ENCODE measurements around the gene NOTCH4.
A peak's percentile ranks its signal among the peaks of the same experiment; 100 is the strongest.

NOTCH4 gene

DNA sequence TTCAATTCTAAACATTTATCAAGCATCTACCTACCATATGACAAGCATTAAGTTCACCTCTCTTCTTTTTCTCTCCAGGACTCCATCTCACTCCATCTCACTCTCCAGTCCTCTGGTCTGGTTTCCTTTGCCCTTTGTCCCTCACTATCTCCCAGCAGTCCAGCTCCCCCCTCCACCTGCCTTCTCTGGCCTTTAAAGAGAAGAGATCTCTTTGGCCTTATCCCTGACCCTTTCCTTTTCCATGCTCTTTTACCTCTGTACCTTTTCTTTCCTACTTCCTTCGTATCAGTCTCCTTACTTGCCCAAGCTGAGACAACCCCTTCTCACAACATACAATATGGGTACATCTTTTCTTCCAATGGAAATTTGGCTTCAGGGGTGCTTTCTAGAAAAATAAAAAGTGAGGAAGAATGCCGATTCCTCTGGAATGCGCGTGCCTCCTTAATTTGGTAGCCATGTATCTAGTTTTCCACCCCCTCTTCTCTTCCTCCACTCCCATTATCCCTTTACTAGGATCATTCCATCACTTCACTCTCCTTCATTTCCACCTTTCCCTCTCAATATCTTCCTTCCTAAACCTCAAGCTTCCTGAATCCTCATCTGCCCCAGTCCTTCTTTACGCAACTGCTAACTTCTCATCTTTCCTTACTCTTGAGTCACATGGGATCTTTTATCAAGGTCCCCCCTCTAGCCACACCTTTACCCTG, 47.2 kb downstream of the NOTCH4 start:
- no peak for FAIRE-seq
- DNase-seq (ENCODE audit: insufficient read length) = no peak
- no peak for TF ChIP-seq POLR2A (IDR thresholded peaks at IDR 0.05; ENCODE audit: low read depth, low read length)
- no peak for TF ChIP-seq POLR2AphosphoS5 (IDR thresholded peaks at IDR 0.05; ENCODE audit: low read depth, low read length)

DNA sequence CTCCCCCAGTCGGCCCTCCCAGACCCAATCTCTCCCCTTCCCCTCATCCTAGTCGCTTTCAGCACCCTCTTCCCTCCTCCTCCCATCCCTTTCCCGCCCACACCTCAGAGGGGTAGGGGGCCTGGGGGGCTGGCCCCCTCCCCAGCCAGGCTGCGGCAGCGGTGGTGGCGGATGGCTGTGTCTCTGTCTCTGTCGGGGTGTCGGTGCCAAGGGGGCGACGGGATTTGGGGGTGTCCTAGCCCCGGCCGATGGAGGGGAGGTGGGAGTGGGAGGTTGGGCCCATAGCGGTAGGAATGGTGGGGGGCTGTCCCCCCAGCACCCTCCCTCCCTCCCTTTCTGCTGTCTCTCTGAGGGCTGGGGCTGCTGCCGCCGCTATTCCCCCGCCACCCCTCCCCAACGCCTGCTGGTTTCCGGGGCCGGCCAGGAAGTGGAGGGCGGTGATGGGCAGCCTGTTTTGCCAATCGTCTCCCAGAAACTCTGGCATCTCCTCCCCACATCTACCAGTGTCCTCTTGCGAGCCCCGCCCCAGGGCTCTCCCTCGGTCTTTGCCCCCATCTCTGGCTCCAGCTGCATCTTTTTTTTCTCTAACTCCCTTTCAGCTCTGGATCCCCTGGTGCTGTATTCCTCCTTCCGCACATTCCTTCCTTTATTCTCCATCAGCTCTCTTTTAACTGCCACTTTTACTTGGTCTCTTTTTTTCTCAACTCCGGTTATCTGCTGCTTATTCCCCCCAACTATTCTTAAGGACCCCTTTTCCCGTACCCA, 48.0 kb downstream of the NOTCH4 start, which contains the start of gene AGPAT1:
TSS of gene AGPAT1 (minus strand) at position 374 of the 765 bp plus-strand sequence. CDS start 4,588 bp downstream, outside the sequence.
- FAIRE-seq (peak; percentile 50), DNase-seq (ENCODE audit: insufficient read length) (peak; percentile 97)
- peak; percentile 69 for TF ChIP-seq POLR2AphosphoS5 (IDR thresholded peaks at IDR 0.05; ENCODE audit: low read depth, low read length)
- TF ChIP-seq POLR2A (IDR thresholded peaks at IDR 0.05; ENCODE audit: low read depth, low read length) = peak; percentile 72
- no peak; the same call in 1 of the 2 replicates for TF ChIP-seq TAF1 (IDR thresholded peaks at IDR 0.05; ENCODE audit: borderline replicate concordance, low read depth, low read length)

DNA sequence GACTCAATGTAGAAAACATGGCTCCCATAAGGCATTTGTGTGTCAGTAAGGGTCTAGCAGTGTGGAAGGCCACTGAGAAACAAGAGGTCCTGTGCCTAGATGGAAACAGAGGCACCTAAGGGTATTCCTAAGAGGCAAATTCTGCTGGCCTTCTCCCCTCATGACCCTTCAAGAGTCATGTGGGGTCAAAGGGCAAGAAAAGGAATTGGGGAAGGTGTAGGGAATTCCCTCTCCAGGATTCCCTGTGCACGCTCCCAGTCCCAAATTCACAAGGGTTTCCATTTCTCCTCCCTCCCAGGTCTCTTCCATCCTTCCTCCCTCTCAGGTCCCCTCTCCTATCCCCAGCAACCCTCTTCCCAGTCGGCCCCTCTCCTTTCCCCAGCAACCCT, 48.6 kb downstream of the NOTCH4 start:
- no peak for DNase-seq (ENCODE audit: insufficient read length)
- no peak for TF ChIP-seq POLR2AphosphoS5 (IDR thresholded peaks at IDR 0.05; ENCODE audit: low read depth, low read length)
- no peak for TF ChIP-seq TAF1 (IDR thresholded peaks at IDR 0.05; ENCODE audit: borderline replicate concordance, low read depth, low read length)
- TF ChIP-seq POLR2A (IDR thresholded peaks at IDR 0.05; ENCODE audit: low read depth, low read length) = no peak
- FAIRE-seq = no peak

DNA sequence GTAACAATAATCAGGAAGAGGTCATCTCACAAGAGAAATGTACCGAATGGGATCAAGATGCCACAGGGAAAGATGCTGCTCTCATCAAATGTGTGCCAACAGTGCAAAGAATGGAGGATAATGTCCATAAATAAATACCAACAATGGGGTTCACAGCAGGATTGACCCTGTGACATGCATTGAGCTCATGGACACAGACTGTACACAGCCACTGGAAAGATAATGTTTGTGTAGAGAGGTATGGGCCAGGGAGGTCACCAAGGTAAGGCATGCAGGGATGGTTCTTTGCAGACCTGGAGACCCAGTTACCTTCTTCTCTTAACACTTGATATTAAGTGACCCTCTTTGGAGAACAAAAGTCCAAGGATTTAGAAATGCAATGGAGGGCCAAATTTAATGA, 49.5 kb downstream of the NOTCH4 start:
- TF ChIP-seq POLR2A (IDR thresholded peaks at IDR 0.05; ENCODE audit: low read depth, low read length) (no peak), TAF1 (IDR thresholded peaks at IDR 0.05; ENCODE audit: borderline replicate concordance, low read depth, low read length) (no peak), POLR2AphosphoS5 (IDR thresholded peaks at IDR 0.05; ENCODE audit: low read depth, low read length) (no peak)

DNA sequence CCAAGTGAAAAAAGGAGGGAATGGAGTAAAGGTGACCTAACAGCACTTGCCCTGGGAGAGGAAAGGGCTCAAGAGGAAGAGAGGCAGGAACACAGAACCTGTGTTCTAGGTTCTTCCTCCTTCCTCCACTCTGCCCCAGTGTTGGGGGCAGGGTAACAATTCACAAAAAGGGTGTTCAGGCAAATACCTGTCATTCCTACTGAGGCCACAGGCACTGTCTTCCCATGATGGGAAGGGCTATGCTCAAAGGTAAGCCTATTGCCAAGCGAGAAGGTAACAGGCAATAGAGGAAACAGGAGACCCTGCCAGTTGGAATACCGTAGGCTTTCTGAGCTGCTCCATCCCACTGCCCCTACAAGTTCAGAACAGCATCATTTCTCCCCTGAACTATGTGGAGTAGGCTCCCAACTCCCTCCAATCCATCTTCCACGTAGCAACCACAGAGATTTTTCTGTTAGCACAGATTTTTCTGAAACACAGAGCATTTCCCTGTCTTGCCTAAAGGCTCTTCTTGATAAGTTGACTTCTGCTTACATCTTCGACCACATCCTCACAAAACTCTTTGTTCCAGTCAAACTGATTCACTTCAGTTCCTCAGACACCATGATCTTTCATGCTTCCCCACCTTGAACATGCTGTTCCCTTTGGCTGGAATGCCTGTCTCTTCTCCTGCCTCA, 50.7 kb downstream of the NOTCH4 start:
- no peak for DNase-seq (ENCODE audit: insufficient read length)
- no peak for FAIRE-seq
- TF ChIP-seq POLR2AphosphoS5 (IDR thresholded peaks at IDR 0.05; ENCODE audit: low read depth, low read length) = no peak
- no peak for TF ChIP-seq POLR2A (IDR thresholded peaks at IDR 0.05; ENCODE audit: low read depth, low read length)
- TF ChIP-seq TAF1 (IDR thresholded peaks at IDR 0.05; ENCODE audit: borderline replicate concordance, low read depth, low read length) = no peak

More for the DNA sequence above, 49.5 kb downstream of the NOTCH4 start:
- no peak for FAIRE-seq
- no peak for DNase-seq (ENCODE audit: insufficient read length)

DNA sequence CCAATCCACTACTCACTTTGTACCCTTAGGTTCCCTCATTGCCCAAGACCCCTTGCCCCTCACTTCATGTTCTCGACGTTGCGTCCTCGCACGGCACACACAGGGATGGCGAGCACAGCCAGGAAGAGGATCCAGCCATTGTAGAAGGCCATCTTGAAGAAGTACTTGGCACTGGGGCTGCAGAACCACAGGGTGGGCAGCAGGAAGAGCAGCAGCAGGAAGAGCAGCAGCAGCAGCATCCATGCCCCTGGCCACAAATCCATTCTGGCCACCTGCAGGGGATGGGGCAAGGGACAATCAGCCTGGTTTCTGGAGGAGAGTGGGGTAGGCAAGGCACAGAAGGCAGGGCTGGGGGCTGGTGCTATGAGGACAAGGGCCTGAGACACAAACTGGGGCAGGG, 52.6 kb downstream of the NOTCH4 start:
- FAIRE-seq = no peak
- TF ChIP-seq POLR2A (IDR thresholded peaks at IDR 0.05; ENCODE audit: low read depth, low read length) (no peak), POLR2AphosphoS5 (IDR thresholded peaks at IDR 0.05; ENCODE audit: low read depth, low read length) (no peak), TAF1 (IDR thresholded peaks at IDR 0.05; ENCODE audit: borderline replicate concordance, low read depth, low read length) (no peak)

DNA sequence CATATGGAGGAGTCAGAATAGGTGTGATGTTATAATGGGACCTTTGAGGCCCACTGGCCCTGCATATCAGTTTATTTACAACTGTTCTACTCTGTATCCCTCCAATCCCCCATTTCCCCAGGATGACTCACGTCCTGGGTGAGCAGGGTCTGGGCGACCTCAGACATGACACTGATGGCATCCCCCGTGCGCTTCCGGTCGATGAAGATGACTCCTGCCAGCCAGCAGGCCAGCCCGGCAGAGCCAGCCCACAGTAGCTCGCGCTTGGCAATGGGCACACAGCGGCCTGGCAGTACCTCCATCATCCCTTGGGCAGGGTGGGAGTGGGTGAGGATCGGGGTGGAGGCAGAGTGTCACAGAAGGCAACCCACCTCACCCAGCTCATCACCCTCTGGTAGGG, 53.6 kb downstream of the NOTCH4 start:
- DNase-seq (ENCODE audit: insufficient read length) (no peak), FAIRE-seq (no peak)
- TF ChIP-seq POLR2A (IDR thresholded peaks at IDR 0.05; ENCODE audit: low read depth, low read length) = no peak
- TF ChIP-seq POLR2AphosphoS5 (IDR thresholded peaks at IDR 0.05; ENCODE audit: low read depth, low read length) = no peak
- TF ChIP-seq TAF1 (IDR thresholded peaks at IDR 0.05; ENCODE audit: borderline replicate concordance, low read depth, low read length) = no peak

More for the DNA sequence above, 52.6 kb downstream of the NOTCH4 start:
- DNase-seq (ENCODE audit: insufficient read length) = no peak

DNA sequence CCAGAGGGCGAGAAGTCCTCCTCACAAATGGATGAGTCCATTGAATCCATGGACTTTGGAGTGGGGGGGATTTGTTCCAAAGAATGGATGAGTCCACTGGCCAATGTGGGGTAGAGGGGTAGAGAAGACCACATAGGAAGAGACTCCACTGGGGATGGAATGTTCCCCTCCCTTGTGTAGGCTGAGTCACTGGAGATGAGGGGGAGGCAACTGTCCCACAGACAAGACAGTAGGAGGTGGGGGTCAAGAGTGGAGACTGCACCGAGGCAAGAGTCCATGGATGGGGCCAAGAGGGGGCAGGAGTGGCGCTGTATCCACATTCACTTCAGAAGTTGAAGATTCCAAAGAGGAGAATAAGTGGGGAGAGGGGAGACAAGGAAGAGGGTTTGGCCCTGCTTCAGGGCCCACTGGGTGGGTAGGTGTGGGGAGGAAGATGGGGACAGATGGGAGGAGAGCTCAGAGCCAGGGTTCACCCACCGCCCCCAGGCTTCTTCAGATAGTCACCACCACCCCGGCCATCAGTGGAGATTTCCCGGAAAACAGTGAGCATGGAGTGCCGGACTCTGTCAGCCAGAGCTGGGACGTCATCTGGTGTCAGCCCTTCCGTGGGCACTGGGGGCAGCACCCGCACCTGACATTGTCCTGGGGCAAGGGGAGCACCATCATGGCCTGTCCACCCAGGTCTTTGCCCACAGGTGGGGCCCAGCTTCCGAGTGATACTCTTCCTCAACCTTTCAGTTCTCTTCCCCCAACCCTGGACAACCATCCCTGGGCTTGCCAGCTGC, 54.9 kb downstream of the NOTCH4 start:
- TF ChIP-seq POLR2A (IDR thresholded peaks at IDR 0.05; ENCODE audit: low read depth, low read length) = no peak
- TF ChIP-seq TAF1 (IDR thresholded peaks at IDR 0.05; ENCODE audit: borderline replicate concordance, low read depth, low read length) = no peak
- TF ChIP-seq POLR2AphosphoS5 (IDR thresholded peaks at IDR 0.05; ENCODE audit: low read depth, low read length) = no peak
- DNase-seq (ENCODE audit: insufficient read length) (no peak), FAIRE-seq (no peak)

DNA sequence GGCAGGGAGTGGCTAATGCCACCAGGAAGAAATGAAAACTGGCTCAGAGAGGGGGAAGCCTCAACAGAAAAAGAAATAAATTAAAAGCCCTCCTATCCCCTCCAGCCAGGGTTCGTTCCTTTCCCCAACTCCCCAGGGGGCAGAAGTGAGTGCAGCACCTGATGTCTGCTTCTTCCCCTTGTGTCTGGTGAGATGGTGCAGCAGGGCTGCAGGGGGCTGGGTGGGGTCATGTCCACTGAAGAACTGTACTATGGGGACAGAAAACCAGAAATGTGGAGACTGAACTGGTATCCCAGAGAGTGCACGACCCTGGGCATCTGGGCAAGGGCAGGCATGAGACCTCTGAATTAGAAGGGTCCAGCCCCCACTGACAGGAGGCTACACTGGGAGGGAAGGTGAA, 55.5 kb downstream of the NOTCH4 start:
- DNase-seq (ENCODE audit: insufficient read length) (no peak), FAIRE-seq (no peak)
- no peak for TF ChIP-seq POLR2A (IDR thresholded peaks at IDR 0.05; ENCODE audit: low read depth, low read length)
- TF ChIP-seq POLR2AphosphoS5 (IDR thresholded peaks at IDR 0.05; ENCODE audit: low read depth, low read length) = no peak

DNA sequence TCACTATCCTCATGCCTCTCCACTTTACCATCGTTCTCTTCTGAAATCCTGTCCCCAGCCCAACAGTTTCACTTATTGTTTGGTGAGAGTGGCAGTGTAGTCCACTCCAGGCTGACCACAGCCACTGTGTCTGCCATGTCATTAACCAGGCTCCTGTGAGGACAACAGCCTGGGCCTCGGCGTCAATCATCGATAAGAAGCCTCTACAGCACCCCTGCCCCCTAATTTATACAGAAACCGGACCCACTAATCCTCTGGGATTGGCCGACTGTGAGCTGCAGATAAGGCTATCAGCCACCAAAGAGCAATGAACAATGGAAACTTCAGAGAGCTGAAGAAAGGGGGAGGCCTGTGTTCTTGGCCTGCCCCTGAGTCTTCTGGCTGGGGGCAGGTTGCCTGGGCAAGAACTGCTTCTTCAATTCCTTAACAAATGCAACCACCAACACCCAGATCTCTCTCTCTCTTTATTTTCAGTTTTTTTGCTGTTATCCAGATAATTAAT, 56.1 kb downstream of the NOTCH4 start:
- TF ChIP-seq POLR2AphosphoS5 (IDR thresholded peaks at IDR 0.05; ENCODE audit: low read depth, low read length) = no peak
- TF ChIP-seq POLR2A (IDR thresholded peaks at IDR 0.05; ENCODE audit: low read depth, low read length) = no peak
- no peak for TF ChIP-seq TAF1 (IDR thresholded peaks at IDR 0.05; ENCODE audit: borderline replicate concordance, low read depth, low read length)
- no peak for DNase-seq (ENCODE audit: insufficient read length)
- no peak for FAIRE-seq

All from GM12892 (cell line).